CD14-positive monocyte (primary cell): ENCODE results near the gene AGK. TPM values are rescaled to one million over a fixed set of nuclear protein-coding genes. Genes with fewer than 3 reads are reported as not detected.
A peak's percentile ranks its signal among the peaks of the same experiment; 100 is the strongest.

ENCODE experiments used
- DNase-seq, 3 donors: peaks; one replicate each; pipeline ENCODE4 v3.0.0-alpha.2; 2011 to 2022
- H2AFZ ChIP-seq: 2 replicates; pipeline ENCODE4 v1.6.0; 2012; ENCODE audit warnings: mild to moderate bottlenecking, low read depth, low read length, inconsistent platforms; ENCODE audit not compliant: insufficient read depth, poor library complexity, severe bottlenecking
- H3K27ac ChIP-seq, 2 donors: 1 replicate in 1 of 2; 2 replicates in 1 of 2; pipeline ENCODE4 v1.5.1; 2012 to 2013; ENCODE audit warnings: low read length in 2 of 2, control low read depth in 1 of 2, inconsistent platforms in 1 of 2, low read depth in 1 of 2, mild to moderate bottlenecking in 1 of 2
- H3K27me3 ChIP-seq, 2 donors: one replicate each; pipeline versions ENCODE4 v1.6.0 to v1.6.1; 2011 to 2013; ENCODE audit warnings: low read length in 2 of 2; ENCODE audit not compliant: control insufficient read depth in 2 of 2, insufficient read depth in 2 of 2
- H3K36me3 ChIP-seq, 2 donors: replicated peaks in 1 of 2; 1 replicate in 1 of 2; 2 replicates in 1 of 2; pipeline versions ENCODE4 v1.5.1 to v1.6.1; 2012 to 2013; ENCODE audit warnings: low read length in 2 of 2, control low read depth in 1 of 2, inconsistent platforms in 1 of 2, mild to moderate bottlenecking in 1 of 2; ENCODE audit not compliant: insufficient read depth in 2 of 2, control insufficient read depth in 1 of 2
- H3K4me1 ChIP-seq, 2 donors: 1 replicate in 1 of 2; 2 replicates in 1 of 2; pipeline versions ENCODE4 v1.5.1 to v1.6.1; 2012 to 2013; ENCODE audit warnings: low read length in 2 of 2, control low read depth in 1 of 2, inconsistent platforms in 1 of 2, mild to moderate bottlenecking in 1 of 2, moderate library complexity in 1 of 2; ENCODE audit not compliant: insufficient read depth in 2 of 2, control insufficient read depth in 1 of 2
- H3K4me2 ChIP-seq: replicated peaks from 2 replicates; pipeline ENCODE3; 2012; ENCODE audit warnings: low read length, moderate library complexity, mild to moderate bottlenecking; ENCODE audit not compliant: poor library complexity, severe bottlenecking; ENCODE audit errors: extremely low read depth
- H3K4me3 ChIP-seq, 3 experiments: fragments of 200-600 bp in 1 of 3; sonication (generic) in 1 of 3; replicated peaks in 1 of 3; 1 replicate in 2 of 3; 2 replicates in 1 of 3; pipeline ENCODE4 v1.5.1; 2011 to 2013; ENCODE audit warnings: low read length in 3 of 3, mild to moderate bottlenecking in 3 of 3, control low read depth in 2 of 3, low read depth in 2 of 3, inconsistent platforms in 1 of 3, moderate library complexity in 1 of 3
- H3K79me2 ChIP-seq: 2 replicates; pipeline ENCODE4 v1.6.0; 2012; ENCODE audit warnings: mild to moderate bottlenecking, control low read depth, inconsistent platforms, low read length, moderate library complexity; ENCODE audit not compliant: insufficient read depth
- H3K9ac ChIP-seq: 2 replicates; pipeline ENCODE4 v1.6.0; 2017; ENCODE audit warnings: low read length, mild to moderate bottlenecking; ENCODE audit not compliant: insufficient read depth, poor library complexity, severe bottlenecking
- H3K9me3 ChIP-seq, 2 donors: replicated peaks in 1 of 2; 1 replicate in 1 of 2; 2 replicates in 1 of 2; pipeline versions ENCODE4 v1.5.1 to v1.6.1; 2012 to 2013; ENCODE audit warnings: low read length in 2 of 2, control low read depth in 1 of 2; ENCODE audit not compliant: control insufficient read depth in 1 of 2, insufficient read depth in 1 of 2
- H4K20me1 ChIP-seq: 2 replicates; pipeline ENCODE4 v1.6.0; 2012; ENCODE audit warnings: mild to moderate bottlenecking, low read length, control low read depth, moderate library complexity; ENCODE audit not compliant: insufficient read depth
- H3K27ac Mint-ChIP-seq, 7 donors: one replicate each; pipeline ENCODE4 v1.8.0; 2020; ENCODE audit warnings: mild to moderate bottlenecking in 7 of 7, mixed read lengths in 7 of 7, moderate library complexity in 6 of 7, inconsistent platforms in 2 of 7
- H3K27me3 Mint-ChIP-seq, 3 donors: one replicate each; pipeline ENCODE4 v1.8.0; 2021 to 2022; ENCODE audit warnings: low read depth in 3 of 3, mild to moderate bottlenecking in 3 of 3, mixed read lengths in 3 of 3, moderate library complexity in 3 of 3, inconsistent platforms in 1 of 3
- H3K36me3 Mint-ChIP-seq, 2 donors: one replicate each; pipeline ENCODE4 v1.8.0; 2020; ENCODE audit warnings: mixed read lengths in 2 of 2, inconsistent platforms in 1 of 2, mild to moderate bottlenecking in 1 of 2
- H3K4me1 Mint-ChIP-seq: one replicate; pipeline ENCODE4 v1.8.0; 2020; ENCODE audit warnings: mild to moderate bottlenecking, mixed read lengths
- H3K4me3 Mint-ChIP-seq, 2 donors: one replicate each; pipeline ENCODE4 v1.8.0; 2020; ENCODE audit warnings: mild to moderate bottlenecking in 2 of 2, mixed read lengths in 2 of 2, moderate library complexity in 1 of 2
- H3K9me3 Mint-ChIP-seq, 7 donors: one replicate each; pipeline ENCODE4 v1.8.0; 2020 to 2022; ENCODE audit warnings: mixed read lengths in 7 of 7, mild to moderate bottlenecking in 6 of 7, moderate library complexity in 6 of 7, inconsistent platforms in 2 of 7
- WGBS: methylation state at CpG from one replicate; pipeline ENCODE4 v1.1.5; 2013; ENCODE audit warnings: missing lambda C conversion rate; ENCODE audit not compliant: insufficient coverage; 5-methylcytosine and 5-hydroxymethylcytosine counted together
- intact Hi-C, 2 donors: fragments of 100-400 bp; cut with micrococcal nuclease; formaldehyde crosslinking; loops; one replicate each; pipeline versions ENCODE4 v1.15.0 to v1.15.1; 2023
- polyA plus RNA-seq, 3 donors: library from polyadenylated mRNA; depleted of rRNA in 1 of 3; unstranded in 2 of 3; stranded (reverse) in 1 of 3; fragments of 300-500 nt in 2 of 3; fragments of >200 nt in 1 of 3; fragmentation: Illumina TruSeq in 2 of 3; gene quantifications; 1 replicate in 2 of 3; 2 replicates in 1 of 3; pipeline ENCODE4 v1.2.3, GENCODE V29; 2012 to 2021
- TF ChIP-seq, protein P1 (sequence below): fragments of 200-600 bp; IDR thresholded peaks from one replicate; pipeline ENCODE4 v1.8.0; 2022; ENCODE audit warnings: antibody characterized with exemption, mild to moderate bottlenecking

The AGK gene
- polyA plus RNA-seq, 3 donors: 10.0 to 11.0 (median 11.0) TPM

DNA sequence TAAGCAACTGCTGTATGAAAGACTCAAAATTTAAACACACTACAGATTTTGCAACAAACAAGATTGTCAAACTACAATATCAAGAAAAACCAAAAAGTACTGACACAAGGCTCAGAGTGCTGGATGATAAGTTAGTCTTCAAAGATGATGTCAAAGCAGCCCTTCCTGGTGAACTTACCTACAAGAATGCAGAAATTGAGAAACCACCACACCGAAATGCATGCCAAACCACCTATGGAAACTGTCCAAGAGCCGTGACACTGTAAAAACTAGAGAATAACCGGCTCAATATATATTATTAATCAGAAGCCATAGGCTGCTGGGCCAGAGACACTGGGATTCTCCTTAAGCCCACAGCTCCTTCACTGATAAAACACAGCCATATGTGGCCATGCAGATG, 125.4 kb downstream of the AGK start:
- intact Hi-C loops: no loop called here
- H3K9ac ChIP-seq: no peak overlapping the region
- peaks cover 0 to 3% of the 10 kb centered on the region in 2 donors for H3K9me3 ChIP-seq
- peaks cover 36% of the 10 kb centered on the region for H3K4me1 Mint-ChIP-seq
- H3K27ac ChIP-seq: peak overlapping the region in 1 of 2 donors; percentile 64
- no peaks in the 10 kb centered on the region for H3K79me2 ChIP-seq
- no peaks in the 10 kb centered on the region for H3K27me3 Mint-ChIP-seq
- TF ChIP-seq, protein P1, sequence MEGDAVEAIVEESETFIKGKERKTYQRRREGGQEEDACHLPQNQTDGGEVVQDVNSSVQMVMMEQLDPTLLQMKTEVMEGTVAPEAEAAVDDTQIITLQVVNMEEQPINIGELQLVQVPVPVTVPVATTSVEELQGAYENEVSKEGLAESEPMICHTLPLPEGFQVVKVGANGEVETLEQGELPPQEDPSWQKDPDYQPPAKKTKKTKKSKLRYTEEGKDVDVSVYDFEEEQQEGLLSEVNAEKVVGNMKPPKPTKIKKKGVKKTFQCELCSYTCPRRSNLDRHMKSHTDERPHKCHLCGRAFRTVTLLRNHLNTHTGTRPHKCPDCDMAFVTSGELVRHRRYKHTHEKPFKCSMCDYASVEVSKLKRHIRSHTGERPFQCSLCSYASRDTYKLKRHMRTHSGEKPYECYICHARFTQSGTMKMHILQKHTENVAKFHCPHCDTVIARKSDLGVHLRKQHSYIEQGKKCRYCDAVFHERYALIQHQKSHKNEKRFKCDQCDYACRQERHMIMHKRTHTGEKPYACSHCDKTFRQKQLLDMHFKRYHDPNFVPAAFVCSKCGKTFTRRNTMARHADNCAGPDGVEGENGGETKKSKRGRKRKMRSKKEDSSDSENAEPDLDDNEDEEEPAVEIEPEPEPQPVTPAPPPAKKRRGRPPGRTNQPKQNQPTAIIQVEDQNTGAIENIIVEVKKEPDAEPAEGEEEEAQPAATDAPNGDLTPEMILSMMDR: no peak
- DNase-seq: no peak
- no peaks in the 10 kb centered on the region for H3K27me3 ChIP-seq
- H3K9me3 Mint-ChIP-seq: peaks cover 0 to 4% (median 0%) of the 10 kb centered on the region in 7 donors
- no peaks in the 10 kb centered on the region for H3K36me3 ChIP-seq
- H4K20me1 ChIP-seq: no peaks in the 10 kb centered on the region
- 6% methylated on average over 2 of the region's 3 CpGs for WGBS
- H3K4me3 ChIP-seq: no peak overlapping the region
- H3K36me3 Mint-ChIP-seq: peaks cover 9 to 13% of the 10 kb centered on the region in 2 donors
- no peak overlapping the region for H3K4me3 Mint-ChIP-seq
- H2AFZ ChIP-seq: no peak overlapping the region
- peaks cover 29 to 33% of the 10 kb centered on the region in 2 donors for H3K4me1 ChIP-seq
- H3K27ac Mint-ChIP-seq: peak overlapping the region in 4 of 7 donors; percentile 50 to 68 (median 58)
- H3K4me2 ChIP-seq: no peak overlapping the region

DNA sequence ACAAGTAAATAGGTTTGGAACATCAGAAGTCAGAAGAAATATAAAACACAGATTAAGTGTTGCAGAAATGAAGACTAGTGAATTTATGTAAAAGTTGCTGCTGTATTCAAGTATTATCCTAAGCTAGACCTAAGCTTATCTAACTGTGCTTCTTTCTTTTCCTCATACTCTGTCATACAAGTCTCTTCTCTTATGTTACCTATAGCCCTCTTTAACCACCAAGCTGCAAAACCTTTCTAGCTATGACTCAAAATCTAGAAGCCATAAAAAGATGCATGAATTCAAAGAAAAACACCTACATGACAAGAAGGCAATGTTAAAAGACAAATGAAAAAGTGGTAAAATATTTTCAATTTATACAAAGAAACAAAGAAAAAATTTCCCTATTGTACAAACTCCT, 127.8 kb downstream of the AGK start:
- H4K20me1 ChIP-seq: no peaks in the 10 kb centered on the region
- H3K4me3 Mint-ChIP-seq: no peak overlapping the region
- TF ChIP-seq, protein P1: no peak

More for the DNA sequence above, 127.8 kb downstream of the AGK start:
- H3K27me3 Mint-ChIP-seq: no peaks in the 10 kb centered on the region
- Histone ChIP-seq H3K9me3 (no peaks in the 10 kb centered on the region), H3K4me1 (peaks cover 20 to 23% of the 10 kb centered on the region in 2 donors), H2AFZ (no peak overlapping the region), H3K79me2 (no peaks in the 10 kb centered on the region), H3K4me2 (no peak overlapping the region), H3K27ac (no peak overlapping the region), H3K27me3 (no peaks in the 10 kb centered on the region), H3K9ac (no peak overlapping the region), H3K36me3 (no peaks in the 10 kb centered on the region), H3K4me3 (no peak overlapping the region)
- intact Hi-C loops: no loop called here
- peaks cover 25% of the 10 kb centered on the region for H3K4me1 Mint-ChIP-seq
- no peak overlapping the region for H3K27ac Mint-ChIP-seq
- DNase-seq: no peak
- H3K36me3 Mint-ChIP-seq: peaks cover 9 to 13% of the 10 kb centered on the region in 2 donors
- H3K9me3 Mint-ChIP-seq: no peaks in the 10 kb centered on the region
